Umbilical cord (tissue), 2 donors: ENCODE measurements around the gene PRODH2. TPM values are rescaled to one million over a fixed set of nuclear protein-coding genes. Genes with fewer than 3 reads are reported as not detected.
A peak's percentile ranks its signal among the peaks of the same experiment; 100 is the strongest.
"Not testable (repeated sequence)": the region's sequence is repeated elsewhere in the genome, so short reads cannot be mapped to it uniquely, and the experiment has no call there.

Experiments
- DNase-seq: peaks from one replicate; pipeline ENCODE4 v3.0.0-alpha.2; 2015; ENCODE audit warnings: low spot score
- total RNA-seq: library from RNA; depleted of rRNA; stranded (reverse); fragments of >200 nt; gene quantifications from one replicate; pipeline ENCODE4 v1.2.3, GENCODE V29; 2014; ENCODE audit warnings: low replicate concordance; ENCODE audit not compliant: insufficient read depth

Gene PRODH2
- total RNA-seq, 1 donor from 2014 or later: 5.5 TPM

GRCh38 chr19:35843676-35844481 is 31.2 kb upstream of the PRODH2 start:
- DNase-seq: no peak

GRCh38 chr19:35842666-35843272 is 30.1 kb upstream of the PRODH2 start:
- DNase-seq: no peak

DNA sequence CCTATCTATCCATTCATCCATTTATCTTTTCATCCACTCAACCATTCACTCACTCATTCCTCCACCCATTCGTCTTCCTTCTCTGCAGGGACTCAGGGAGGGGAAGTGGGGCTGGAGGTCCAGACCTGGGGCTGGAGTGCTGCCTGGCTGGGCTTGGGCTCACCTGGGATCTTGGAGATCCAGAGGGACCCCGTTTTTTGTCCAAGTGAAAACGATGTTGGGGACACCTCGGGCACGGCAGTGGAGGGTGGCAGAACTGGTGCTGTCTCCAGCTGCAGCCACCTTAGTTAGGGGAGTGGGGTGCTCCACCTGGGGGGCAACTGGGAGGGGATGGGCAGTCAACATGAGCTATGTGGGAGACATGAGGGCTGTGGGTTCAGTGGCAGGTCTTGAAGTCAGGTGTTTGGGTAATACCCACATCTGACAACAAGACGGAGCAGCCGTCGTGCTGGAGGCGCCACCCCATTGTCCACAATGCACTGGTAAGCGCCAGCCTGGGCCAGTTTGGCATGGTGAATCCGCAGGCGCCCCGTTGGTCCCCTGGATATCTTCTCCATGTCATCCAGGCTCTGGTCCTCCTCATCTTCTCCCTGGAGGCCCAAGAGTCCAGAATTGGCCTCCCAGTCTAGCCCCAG is 29.4 kb upstream of the PRODH2 start:
- DNase-seq: no peak

- not testable (repeated sequence) for DNase-seq
Measured at GRCh38 chr19:35836096-35836495, 23.5 kb upstream of the PRODH2 start.

- DNase-seq: no peak
Measured at GRCh38 chr19:35833972-35834371, 21.3 kb upstream of the PRODH2 start.

GRCh38 chr19:35832054-35832453 is 19.4 kb upstream of the PRODH2 start:
- DNase-seq: no peak

GRCh38 chr19:35830986-35831385 is 18.3 kb upstream of the PRODH2 start:
- DNase-seq: no peak

DNA sequence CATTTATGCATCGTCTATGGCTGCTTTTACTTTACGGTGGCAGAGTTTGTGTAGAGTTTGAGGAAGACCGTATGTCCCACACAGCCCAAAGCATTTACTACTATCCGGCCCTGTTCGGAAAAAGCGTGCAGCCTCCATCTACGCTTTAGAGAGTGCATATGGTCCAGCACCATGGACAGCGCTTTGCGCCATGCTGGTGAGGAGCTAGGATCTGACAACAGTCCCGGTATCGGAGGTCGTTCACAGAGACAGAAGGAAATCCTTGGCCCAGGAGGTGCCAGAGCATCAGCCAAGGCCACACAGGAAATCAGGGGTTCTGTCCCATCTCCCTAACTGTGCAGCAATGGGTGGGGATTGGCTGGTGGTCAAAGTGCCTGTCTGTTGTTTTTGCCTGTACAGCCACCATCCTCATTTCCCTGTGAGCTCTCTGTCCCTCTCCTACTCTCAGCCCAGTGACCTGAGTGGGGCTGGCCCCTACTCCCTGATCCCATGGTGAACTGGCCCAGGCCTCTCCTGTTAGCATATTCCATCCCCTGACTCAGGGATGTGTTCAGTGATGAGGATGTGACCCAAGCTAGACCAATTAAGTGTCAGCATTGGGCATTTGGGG is 16.2 kb upstream of the PRODH2 start:
- DNase-seq: peak; percentile 81

- DNase-seq: no peak
Measured at GRCh38 chr19:35824150-35824549, 11.5 kb upstream of the PRODH2 start.

DNA sequence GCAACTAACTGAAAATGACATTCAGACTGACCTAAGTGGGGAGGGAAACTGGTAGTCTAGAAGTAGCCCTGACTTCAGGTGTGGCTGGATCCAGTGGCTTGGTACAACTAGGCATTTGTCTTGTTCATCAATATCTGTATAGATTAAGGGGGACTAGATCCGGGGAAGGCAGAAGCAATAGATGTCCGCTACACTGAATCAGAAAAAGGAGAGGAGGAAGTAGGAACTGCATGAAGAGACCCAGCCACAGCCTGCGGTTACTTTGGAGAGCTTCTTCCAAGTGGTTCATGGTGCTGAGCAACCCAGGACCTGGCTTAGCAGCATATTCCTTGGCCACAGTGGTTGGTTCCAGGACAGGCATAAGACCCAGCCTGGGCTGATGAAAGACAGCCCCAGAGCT is 9.9 kb upstream of the PRODH2 start:
- DNase-seq: no peak

- no peak for DNase-seq
Measured at GRCh38 chr19:35818445-35818844, 5.8 kb upstream of the PRODH2 start.

DNA sequence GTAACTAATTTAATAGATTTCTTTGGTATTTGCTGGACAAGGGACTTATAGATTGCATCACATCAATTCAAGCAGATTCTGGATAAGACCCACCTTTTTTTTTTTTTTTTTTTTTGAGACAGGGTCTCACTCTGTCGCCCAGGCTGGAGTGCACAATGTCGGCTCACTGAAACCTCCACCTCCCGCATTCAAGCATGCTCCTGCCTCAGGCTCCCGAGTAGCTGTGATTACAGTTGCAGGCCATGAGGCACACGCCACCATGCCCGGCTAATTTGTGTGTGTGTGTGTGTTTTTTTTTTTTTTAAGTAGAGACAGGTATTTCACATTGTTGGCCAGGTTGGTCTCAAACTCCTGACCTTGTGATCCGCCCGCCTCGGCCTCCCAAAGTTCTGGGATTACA is 4.2 kb upstream of the PRODH2 start:
- DNase-seq: no peak

DNA sequence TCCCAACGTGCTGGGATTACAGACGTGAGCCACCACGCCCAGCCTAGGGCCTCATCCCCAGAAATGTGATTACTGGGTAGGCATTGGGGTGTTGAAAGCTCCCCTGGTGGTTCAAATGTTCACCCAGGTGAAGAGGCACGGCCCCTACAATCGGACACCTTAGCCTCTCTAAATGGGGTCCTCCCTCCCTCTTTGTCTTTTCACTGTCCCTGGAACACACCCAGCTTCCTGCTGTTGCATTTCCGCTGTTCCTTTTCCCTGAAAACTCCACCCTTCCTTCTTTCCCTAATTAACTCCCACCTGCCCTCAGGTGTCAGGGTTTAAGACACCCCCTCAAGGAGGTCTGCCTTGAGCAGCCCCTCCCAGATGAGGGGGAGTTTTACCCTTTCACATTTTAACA is 3.6 kb upstream of the PRODH2 start:
- DNase-seq: no peak

DNA sequence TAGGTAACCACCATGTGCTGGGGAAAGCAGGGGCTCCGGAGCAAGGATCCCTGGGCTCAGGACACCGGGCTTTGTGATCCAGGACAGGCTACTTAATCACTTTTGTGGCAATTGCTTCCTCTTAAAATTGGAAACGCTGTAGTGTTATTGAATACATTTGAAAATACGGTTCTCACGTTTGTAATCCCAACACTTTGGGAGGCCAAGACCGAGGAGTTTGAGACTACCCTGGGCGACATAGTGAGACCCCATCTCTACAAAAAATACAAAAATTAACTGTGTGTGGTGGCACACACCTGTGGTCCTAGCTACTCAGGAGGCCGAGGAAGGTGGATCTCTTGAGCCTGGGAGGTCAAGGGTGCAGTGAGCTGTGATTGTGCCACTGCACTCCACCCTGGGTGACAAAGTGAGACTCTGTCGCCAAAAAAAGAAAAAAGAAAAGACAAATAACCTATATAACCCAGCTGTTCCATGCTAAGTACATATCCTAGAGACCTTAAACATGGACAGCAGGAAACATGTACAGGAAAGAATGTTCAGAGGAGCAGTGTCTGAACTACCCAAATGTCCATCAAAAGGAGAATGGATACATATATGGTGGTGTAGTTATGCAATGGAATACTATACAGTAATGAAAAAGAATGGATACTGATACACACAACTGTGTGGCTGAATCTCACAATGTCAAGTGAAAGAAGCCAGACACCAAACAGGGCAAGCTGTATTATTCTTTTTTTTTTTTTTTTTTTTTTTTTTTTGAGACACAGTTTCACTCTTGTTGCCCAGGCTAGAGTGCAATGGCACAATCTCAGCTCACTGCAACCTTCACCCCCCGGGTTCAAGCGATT is 622 bp upstream of the PRODH2 start:
- no peak for DNase-seq

DNA sequence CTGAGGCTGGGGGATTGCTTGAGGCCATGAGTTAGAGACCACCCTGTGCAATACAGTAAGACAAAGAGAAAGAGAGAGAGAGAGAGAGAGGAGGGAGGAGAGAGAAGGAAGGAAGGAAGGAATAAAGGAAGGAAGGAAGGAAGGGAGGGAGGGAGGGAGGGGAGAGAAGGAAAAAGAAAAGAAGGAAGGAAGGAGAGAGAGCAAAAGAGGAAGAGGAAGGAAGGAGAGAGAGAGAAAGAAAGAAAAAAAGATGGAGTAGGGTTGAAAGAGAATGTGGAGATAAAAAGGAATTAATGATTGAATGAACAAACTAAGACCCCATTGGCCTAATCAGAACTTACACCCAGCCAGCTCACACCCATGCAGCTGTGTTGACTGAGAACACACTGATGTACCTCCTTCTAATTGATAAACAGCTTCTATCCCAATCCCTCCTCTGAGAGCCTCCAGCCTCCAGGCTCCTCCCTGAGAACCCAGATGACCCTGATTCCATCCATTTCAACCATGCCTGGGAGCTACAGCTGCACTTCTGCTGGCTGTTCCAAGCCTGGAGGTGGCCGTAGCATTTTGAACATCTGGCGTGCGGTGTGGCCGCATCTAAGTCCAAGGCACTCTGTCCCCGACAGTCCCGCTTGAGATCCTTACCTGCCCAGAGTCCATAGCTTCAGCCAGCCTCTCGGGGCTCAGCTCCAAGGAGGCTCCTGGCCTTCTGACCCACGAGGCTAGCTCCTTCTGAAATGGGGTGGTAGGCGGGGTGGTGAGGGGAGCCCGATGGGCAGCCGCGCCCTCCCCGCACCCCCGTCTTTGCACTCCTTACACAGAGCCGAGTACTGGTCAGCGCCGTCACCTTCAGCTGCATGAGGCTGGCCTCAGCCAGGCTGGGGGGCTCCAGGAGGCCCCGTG is 1.1 kb downstream of the PRODH2 start:
- DNase-seq: no peak

DNA sequence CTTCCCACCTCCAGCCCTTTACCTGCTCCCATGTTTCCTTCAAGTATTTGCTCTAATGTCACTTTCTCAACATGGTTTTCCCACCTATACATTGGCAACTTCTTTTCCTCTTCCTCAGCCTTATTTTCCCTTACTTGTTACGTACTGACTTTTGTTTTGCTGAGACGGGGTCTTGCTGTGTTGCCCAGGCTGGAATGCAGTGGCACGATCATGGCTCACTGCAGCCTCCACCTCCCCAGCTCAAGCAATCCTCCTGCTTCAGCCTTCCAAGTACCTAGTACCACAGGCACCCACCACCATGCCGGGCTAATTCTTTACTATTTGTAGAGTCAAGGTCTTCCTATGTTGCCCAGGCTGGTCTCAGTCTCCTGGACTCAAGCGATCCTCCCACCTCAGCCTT is 5.0 kb downstream of the PRODH2 start:
- no peak for DNase-seq

- no peak for DNase-seq
Measured at GRCh38 chr19:35806597-35806996, 6.0 kb downstream of the PRODH2 start.

DNA sequence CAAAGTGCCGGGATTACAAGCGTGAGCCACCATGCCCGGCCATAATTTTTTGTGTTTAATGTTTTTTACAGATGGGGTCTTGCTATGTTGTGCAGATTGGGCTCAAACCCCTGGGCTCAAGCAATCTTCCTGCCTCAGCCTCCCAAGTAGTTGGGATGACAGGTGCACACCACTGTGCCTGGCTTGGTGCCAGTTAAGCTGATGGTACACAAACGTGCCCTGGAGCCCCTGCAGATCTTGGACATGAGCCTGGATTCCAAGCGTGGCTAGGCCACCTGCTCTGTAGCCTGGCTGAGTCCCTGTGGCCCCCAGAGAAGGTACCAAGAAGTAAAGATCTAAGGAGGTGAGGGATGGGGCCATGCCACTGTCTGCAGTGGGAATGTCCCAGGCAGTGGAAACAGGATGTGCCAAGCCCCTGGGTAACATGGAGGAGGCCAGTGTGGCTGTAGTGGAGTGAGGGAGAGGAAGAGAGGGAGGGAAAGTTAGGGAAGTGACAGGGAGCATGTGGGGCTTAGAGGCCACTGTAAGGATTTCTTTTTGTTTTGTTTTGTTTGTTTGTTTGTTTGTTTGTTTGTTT is 7.0 kb downstream of the PRODH2 start:
- no peak for DNase-seq

DNA sequence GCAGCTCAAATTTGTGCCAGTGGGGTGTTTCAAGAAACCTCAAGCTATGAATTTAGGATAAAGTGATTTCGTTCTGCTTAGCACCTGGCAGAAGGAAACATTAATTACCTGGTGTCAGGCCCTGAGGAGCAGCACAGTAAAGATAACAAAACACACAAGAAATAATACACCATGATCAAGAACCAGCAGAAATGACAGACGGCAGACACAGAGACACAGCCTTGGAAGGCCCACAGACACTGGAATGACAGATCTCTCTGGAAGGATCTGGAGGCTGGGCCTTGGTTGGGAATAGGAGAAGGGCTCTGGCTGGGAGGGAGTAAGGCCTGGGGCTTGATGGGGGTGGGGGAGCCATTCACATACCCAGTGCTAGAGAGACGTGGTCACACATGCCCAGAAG is 10.8 kb downstream of the PRODH2 start:
- no peak for DNase-seq

- DNase-seq: peak; percentile 62
Measured at GRCh38 chr19:35797663-35798062, 15.0 kb downstream of the PRODH2 start.
